NCI-H526 (cell line): Measurements from ENCODE around the gene PLEKHN1.
"Not testable (repeated sequence)": the region's sequence is repeated elsewhere in the genome, so short reads cannot be mapped to it uniquely, and the experiment has no call there.

Experiments
- DNase-seq, 2 experiments: peaks; one replicate each; lab custom pipeline; 2025; lab: John Stamatoyannopoulos, UW

PLEKHN1 gene

GRCh38 chr1:974293-974640 lies 8.0 kb downstream of the PLEKHN1 start:
- no peak for DNase-seq

GRCh38 chr1:974687-975328 lies 8.5 kb downstream of the PLEKHN1 start:
- DNase-seq: no peak

GRCh38 chr1:975365-975764 lies 9.1 kb downstream of the PLEKHN1 start:
- no peak for DNase-seq

- peak; percentile 52 to 86 for DNase-seq
Observed at GRCh38 chr1:975896-976683, 9.8 kb downstream of the PLEKHN1 start.

GRCh38 chr1:976791-977190 lies 10.5 kb downstream of the PLEKHN1 start:
- not testable (repeated sequence) for DNase-seq

DNA sequence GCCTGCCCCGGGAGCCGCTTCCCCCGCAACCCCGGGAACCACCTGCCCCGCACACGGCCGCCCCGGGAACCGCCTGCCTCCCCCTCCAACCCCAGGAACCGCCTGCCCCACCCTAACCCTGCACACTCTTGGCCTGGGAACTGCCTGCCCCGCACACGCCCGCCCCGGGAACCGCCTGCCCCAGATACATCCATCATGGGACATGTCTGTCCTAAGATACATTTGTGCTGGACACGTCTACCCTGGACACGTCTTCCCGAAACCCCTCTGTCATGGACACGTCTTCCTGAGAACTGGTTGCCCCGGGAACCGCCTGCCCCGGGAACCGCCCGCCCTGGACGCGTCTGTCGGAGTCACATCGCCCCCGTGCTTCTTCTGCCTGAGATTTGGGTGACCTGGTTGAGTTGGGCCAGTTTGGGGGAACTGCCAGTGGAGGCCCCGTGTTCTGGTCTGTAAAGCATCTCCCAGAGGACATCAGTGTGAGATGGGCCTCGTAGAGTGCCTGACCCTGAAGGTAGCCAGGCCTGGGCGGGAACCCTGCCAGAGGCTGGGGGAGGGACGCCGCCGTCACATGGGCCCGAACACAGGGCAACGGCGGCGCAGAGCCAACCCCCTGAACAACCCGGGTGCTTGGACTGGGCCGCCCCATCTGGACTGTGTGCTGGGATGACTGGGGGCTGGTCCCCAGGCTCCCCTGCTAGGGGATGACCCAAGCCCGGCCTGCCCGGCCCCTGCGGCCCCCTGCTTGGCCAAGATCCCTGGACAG lies 12.0 kb downstream of the PLEKHN1 start:
- no peak for DNase-seq

GRCh38 chr1:978835-979743 lies 12.8 kb downstream of the PLEKHN1 start:
- DNase-seq: no peak

DNA sequence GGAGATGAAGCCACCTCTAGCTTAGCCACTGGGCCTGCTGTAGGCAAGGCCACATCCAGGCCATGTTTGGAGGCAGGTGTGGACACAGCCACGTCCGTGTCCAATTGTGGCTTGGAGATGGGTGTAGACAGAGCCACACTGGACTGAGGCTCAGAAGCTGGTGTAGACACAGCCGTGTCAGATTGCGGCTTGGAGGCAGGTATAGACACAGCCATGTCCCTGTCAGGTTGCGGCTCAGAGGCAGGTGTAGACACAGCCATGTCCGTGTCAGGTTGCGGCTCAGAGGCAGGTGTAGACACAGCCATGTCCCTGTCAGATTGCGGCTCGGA lies 13.4 kb downstream of the PLEKHN1 start:
- DNase-seq: no peak

GRCh38 chr1:980137-980571 lies 13.9 kb downstream of the PLEKHN1 start:
- no peak for DNase-seq

GRCh38 chr1:980602-981395 lies 14.5 kb downstream of the PLEKHN1 start:
- no peak for DNase-seq

GRCh38 chr1:981491-981954 lies 15.2 kb downstream of the PLEKHN1 start:
- DNase-seq: no peak

GRCh38 chr1:981955-982558 lies 15.8 kb downstream of the PLEKHN1 start, which contains the start of gene PERM1:
PERM1 (minus strand) TSS chr1:982093; CDS start chr1:981029, 1,064 bp downstream.
- no peak for DNase-seq

GRCh38 chr1:982765-983436 lies 16.6 kb downstream of the PLEKHN1 start:
- no peak for DNase-seq

DNA sequence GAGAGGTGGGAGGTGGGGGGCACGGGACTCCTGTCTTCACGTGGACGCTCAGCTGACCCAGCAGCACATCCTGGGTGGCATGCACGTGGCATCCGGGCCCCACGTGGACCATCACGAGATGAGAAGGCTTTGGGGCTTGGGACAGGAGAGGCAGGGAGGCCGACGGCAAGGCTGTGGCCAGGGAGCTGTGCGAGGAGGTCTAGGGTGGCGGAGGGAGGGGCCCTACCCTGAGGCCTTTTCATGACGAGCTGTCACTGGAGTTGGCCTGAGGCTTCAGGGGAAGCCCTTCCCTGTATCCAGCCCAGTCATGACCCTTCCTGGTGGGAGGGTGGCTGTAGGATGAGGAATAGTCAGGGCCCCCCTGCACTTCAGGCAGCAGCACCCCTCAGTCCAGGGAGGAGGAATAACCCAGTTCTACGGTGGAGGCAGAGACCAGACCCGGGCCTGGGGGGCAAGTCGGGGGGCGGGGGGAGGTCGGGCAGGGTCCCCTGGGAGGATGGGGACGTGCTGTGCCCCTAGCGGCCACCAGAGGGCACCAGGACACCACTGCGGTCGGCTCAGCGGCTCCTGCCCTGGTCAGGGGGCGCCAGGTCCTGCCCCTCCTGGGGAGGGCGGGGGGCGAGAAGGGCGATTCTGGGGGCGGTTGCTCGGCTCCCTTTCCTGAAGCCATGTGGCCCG lies 17.7 kb downstream of the PLEKHN1 start:
- DNase-seq: no peak

GRCh38 chr1:984476-984814 lies 18.2 kb downstream of the PLEKHN1 start:
- no peak for DNase-seq

DNA sequence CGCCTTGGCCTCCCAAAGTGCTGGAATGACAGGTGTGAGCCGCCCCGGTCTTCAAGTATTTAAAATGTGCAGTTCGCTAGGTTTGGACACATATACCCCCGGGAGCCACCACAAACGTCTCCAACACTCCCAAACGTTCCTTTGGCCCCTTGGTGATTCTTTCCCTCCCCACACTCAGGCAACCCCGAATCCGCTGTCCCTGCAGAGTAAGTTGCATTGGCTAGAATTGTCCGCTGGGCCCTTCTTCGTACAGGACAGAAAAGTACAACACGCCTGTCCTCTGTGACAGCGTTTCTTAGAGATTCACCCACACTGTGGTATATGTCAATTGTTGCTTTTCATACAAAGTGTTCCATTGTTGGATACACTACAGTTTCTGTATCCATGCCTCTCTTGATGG lies 18.8 kb downstream of the PLEKHN1 start:
- no peak for DNase-seq

DNA sequence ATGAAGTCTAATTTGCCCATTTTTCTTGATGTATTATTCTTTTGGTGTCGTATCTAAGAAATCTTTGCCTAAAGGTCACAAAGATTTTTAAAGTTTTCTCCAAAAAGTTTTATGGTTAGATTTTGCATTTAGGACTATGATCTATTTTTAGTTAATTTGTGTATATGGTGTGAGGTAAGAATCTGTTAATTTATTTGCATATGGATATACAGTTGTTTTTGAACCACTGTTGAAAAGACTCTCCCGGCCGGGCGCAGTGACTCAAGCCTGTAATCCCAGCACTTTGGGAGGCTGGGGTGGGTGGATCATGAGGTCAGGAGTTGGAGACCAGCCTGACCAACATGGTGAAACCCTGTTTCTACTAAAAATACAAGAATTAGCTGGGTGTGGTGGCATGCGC lies 21.8 kb downstream of the PLEKHN1 start:
- not testable (repeated sequence) for DNase-seq

DNA sequence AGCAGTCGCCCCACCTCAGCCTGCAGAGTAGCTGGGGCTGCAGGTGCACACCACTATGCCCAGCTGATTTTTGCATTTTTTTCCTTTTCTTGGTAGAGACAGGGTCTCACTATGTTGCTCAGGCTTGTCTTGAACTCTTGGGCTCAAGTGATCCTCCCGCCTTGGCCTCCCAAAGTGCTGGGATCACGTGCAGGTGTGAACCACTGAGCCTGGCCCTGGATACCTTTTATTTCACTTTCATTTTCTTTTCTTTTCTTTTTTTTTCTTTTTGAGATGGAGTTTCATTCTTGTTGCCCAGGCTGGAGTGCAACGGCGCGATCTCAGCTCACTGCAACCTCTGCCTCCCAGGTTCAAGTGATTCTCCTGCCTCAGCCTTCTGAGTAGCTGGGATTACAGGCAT lies 25.0 kb downstream of the PLEKHN1 start:
- not testable (repeated sequence) for DNase-seq

GRCh38 chr1:991895-992294 lies 25.6 kb downstream of the PLEKHN1 start:
- DNase-seq: no peak
